Esophagus squamous epithelium (tissue), 4 donors: ENCODE measurements around the gene FAM237B.
A peak's percentile ranks its signal among the peaks of the same experiment; 100 is the strongest.

Experiments
- POLR2A ChIP-seq, 4 donors: fragments of 450-650 bp; IDR thresholded peaks; one replicate each; pipeline ENCODE4 v1.6.1; 2017; ENCODE audit warnings: antibody characterized with exemption in 4 of 4, mild to moderate bottlenecking in 4 of 4, moderate library complexity in 3 of 4
- TF ChIP-seq, protein P1 (sequence below), 6 experiments: fragments of 450-650 bp in 4 of 6; fragments of 200-600 bp in 2 of 6; sonication (generic) in 2 of 6; IDR thresholded peaks; one replicate each; pipeline ENCODE4 v1.5.1; 2016 to 2019; ENCODE audit warnings: antibody characterized with exemption in 6 of 6, mild to moderate bottlenecking in 4 of 6, moderate library complexity in 4 of 6

DNA sequence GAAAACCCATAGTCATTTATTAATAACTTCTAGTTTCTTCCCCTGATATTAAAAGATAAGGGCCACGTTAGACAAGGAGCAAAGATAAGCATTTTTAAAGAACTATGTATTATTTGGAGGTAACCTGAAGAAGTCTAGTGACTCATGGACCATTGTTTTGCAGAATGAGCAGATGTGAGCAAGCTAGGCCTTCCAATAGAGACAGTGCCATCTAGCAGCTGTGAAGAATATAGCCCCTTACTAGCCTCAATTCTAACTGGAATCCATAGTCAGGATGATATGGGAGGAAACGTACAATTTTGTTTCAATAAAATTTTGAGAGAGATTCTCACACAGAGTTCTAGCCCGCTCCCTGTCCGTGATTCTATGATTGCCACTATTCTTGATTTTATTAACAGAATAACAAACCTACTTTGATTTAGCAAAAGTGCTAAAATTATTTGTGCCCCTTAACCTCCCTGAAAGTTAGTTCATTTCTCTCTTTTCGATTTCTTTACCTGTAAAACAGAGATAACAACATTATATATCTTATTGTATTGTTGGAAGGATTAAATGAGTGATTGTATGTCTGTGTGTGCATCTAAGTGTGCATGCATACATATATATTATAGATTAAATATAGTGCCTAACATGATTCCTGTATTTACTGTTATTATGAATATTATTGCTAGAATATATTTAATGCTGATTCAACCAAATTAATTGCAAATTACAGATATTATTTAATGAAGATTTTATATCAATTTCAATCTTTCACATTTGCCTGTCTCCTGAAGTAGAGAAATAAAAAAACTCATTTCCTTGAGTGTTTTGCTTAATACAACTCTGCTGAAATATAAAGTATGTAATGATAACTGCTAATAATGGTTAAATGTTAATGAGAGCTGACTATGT is 22.7 kb downstream of the FAM237B start:
- TF ChIP-seq, protein P1, sequence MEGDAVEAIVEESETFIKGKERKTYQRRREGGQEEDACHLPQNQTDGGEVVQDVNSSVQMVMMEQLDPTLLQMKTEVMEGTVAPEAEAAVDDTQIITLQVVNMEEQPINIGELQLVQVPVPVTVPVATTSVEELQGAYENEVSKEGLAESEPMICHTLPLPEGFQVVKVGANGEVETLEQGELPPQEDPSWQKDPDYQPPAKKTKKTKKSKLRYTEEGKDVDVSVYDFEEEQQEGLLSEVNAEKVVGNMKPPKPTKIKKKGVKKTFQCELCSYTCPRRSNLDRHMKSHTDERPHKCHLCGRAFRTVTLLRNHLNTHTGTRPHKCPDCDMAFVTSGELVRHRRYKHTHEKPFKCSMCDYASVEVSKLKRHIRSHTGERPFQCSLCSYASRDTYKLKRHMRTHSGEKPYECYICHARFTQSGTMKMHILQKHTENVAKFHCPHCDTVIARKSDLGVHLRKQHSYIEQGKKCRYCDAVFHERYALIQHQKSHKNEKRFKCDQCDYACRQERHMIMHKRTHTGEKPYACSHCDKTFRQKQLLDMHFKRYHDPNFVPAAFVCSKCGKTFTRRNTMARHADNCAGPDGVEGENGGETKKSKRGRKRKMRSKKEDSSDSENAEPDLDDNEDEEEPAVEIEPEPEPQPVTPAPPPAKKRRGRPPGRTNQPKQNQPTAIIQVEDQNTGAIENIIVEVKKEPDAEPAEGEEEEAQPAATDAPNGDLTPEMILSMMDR (IDR thresholded peaks at IDR 0.05), result peak in 3 of 6 experiments; percentile 24 to 48 (median 34)
- no peak for TF ChIP-seq POLR2A (IDR thresholded peaks at IDR 0.05)
